Measurements from ENCODE around the gene XRCC5.
"Not testable (repeated sequence)": the region's sequence is repeated elsewhere in the genome, so short reads cannot be mapped to it uniquely, and the experiment has no call there.

Gene XRCC5

DNA sequence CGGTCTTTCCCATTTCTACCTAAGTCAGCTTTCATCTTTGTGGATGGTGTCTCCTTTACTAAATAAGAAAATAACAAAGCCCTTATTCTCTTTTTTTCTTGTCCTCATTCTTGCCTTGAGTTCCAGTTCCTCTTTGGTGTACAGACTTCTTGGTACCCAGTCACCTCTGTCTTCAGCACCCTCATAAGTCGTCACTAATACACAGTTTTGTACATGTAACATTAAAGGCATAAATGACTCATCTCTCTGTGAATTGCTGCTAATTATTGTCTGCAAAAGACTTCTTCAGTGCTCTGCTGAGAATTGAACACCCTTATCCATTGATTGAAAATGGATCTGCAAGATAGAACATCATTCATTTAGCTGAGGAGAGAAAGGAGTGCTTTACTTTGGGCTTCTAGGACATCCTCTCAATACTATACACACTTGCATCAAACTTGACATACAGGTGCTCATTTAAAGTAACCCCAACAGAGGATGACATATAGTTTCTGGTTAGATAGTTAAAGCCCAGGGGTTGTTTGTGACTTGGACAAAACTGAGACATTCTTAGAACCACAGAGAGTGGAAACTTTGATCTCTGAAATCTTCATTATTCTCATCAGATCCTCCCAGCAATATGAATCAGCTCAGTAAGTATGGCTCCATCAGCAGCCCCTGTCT, 97.0 kb downstream of the XRCC5 start:
- no peak for DNase-seq

DNA sequence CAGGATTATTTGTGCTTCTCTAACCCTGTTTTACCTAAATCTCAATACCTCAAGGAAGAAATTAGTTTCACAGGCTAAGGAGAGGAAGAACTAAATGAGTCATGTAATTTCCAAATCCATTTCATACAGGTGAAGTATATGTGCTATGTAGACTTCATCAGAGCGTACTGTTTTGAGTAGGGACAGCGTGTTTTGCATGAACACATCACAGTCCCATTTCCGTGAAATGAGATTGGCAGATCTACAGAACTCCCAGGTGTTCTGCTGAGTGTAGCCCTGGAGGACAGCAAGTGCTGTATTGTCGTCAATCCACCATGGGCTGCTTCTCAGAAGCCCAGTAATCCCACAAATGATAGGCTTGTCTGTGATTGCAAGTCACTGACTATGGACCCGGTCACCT, 97.7 kb downstream of the XRCC5 start:
- no peak for DNase-seq

DNA sequence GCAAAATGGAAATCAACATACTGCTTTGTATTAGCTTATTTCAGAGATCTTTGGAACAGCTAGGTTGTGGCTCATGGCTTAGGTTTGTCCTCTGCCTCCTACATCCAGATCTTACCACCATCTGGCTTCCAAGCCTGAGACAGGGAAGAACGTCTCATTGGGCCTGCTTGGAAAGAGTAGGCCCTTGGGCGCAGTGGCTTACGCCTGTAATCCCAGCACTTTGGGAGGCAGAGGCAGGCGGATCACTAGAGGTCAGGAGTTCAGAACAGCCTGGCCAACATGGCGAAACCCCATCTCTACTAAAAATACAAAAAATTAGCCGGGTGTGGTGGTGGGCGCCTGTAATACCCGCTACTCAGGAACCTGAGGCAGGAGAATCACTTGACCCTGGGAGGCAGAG, 99.5 kb downstream of the XRCC5 start:
- DNase-seq = not testable (repeated sequence)

DNA sequence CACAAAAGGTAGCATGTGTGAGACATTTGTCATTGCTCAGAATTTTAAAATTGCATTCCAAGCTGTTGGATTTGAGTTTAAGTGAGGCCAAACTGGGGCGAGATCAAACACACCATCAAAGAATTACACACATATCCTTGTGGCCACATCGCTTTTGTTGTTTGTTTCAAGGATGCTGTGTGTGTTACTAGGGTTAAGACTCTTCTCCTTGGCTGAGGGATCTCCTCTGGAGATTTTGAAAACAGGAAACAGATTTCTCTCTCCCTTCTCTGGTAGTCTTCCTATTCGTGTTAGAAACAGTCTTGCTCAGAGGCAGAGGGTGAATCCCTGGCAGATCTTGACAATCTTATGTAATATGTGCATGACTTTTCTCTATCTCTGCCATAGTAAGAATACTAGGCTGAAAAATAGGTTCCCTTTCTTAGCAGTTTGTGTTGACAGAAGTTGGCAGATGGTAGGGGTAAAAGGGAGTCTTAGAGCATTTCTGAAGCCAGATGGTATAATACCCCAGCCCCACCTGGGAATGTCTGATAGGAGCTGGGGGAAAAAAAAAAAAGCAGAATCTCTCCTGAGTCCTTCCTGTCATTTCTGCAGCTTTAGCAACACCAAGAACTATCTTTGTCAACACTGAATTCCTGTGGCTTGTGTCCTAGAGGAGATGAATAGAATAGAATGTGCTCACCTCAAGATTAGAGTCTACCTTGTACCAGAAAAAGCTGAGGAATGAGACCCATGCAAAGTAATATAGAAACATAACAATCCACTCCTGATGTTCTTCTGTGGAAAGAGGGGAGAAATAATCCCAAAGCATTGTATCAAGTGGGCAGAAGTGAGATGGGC, 101.8 kb downstream of the XRCC5 start:
- peak; percentile 25 for DNase-seq

DNA sequence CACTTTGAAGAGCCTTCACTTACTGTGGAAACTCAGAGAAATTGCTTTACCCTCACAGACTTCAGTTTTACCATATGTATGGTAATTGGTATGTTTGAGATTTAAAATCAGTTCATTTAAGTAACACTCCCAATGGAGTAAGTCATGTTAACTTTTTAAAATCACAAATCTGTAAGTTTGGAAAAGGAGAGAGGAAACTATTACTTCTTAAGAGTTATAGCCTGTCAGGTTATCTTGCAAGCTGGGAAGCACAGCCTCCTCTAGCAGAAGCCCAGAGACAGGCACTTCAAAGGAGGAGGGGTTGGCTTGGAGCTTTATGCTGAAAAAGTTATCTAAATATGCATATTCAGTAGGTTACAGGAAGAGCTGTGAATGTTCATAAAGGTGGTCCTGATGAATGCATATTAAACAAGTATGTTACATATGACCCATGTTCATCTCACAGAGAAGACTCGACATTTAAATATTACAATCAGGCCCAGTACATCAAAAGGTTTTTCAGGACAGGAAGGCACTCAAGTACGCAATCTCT, 102.5 kb downstream of the XRCC5 start:
- no peak for DNase-seq

DNA sequence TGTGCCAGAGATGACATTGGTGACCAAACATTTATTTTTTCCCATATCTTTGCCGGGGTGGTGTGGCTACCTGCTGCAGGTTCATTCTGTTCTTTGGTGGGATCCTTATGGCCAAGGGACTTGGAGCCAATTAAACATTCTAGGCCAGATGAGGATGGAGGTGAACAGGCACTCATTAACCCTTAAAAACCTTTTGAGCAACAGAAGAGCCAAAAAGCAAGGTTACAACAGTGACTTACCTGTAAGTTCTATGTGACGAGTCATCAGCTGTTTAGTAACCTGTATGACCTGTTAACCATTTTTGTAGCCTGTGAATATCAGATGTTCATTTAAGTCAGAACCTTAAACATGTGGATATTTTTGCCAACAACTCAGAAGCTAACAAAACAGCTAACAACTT, 105.6 kb downstream of the XRCC5 start:
- no peak for DNase-seq

DNA sequence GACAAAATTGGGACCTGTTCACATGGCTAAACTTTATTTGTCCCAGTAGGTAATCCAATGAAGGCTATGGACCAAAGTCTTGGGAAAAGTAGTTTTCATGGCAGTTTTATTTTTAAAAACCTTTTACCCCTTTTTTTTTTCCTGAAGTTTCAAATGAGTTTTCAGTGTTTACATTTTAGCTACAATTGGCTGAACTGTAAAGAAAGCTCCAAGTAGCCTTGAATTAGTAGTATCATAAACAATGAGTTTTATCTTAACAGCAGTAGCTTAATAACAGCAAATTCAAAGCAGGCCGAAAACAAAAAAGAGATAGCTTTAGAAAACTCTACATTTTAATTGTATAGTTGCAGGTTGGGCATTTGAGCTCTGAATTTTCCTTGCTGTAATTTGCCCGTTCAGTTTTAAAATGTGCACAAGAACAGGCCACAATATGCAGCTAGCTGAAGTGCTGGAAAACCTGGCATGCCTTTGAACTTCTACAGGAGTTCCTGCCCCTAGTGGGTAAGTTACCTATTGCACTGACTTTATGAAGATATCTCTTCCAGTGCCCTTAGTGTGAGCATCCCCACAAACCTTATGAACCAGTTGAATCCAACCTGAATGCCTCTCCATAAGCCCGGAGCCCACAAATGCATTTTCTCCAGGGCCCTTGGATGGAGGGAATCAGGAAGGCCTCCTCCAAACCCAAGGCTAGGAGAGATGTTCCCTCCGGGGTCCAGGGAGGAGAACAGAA, 106.7 kb downstream of the XRCC5 start:
- no peak for DNase-seq

DNA sequence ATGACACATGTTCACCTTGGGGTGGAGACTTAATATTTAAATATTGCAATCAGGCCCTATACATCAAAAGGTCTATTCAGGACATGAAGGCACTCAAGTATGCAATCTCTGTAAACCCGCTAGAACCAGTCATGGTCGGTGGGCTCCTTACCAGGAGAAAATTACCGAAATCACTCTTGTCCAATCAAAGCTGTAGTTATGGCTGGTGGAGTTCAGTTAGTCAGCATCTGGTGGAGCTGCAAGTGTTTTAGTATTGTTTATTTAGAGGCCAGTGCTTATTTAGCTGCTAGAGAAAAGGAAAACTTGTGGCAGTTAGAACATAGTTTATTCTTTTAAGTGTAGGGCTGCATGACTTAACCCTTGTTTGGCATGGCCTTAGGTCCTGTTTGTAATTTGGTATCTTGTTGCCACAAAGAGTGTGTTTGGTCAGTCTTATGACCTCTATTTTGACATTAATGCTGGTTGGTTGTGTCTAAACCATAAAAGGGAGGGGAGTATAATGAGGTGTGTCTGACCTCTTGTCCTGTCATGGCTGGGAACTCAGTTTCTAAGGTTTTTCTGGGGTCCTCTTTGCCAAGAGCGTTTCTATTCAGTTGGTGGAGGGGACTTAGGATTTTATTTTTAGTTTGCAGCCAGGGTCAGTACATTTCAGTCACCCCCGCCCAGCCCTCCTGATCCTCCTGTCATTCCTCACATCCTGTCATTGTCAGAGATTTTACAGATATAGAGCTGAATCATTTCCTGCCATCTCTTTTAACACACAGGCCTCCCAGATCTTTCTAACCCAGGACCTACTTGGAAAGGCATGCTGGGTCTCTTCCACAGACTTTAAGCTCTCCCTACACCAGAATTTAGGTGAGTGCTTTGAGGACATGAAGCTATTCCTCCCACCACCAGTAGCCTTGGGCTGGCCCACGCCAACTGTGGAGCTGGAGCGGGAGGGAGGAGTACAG, 108.1 kb downstream of the XRCC5 start:
- DNase-seq = peak; percentile 34

DNA sequence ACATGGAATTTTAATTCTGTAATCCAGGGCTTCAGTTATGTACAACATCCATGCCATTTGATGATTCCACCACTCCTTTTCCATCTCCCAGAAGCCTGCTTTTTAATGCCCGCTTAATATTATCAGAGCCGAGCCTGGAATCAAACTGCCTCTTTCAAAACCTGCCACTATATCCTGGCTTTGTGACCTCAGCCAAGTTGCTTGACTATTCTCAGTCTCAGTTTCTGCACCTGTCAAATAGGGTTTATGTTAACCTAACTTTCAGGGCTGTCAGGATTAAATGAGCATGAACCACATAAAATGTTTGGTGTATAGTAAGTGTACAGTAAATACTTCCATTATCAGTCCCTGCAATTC, 108.7 kb downstream of the XRCC5 start:
- no peak for DNase-seq

DNA sequence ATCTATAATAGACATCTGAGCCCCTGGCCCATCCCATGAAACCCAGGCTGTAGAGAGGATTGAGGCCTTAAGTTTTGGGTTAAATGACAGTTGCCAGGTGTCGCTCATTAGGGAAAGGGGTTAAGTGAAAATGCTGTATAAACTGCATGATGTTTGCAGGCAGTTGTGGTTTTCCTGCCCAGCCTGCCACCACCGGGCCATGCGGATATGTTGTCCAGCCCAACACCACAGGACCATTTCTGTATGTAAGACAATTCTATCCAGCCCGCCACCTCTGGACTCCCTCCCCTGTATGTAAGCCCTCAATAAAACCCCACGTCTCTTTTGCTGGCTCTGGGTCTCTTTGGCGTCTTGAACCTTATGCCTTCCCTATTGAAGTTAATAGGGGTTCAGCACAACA, 110.7 kb downstream of the XRCC5 start:
- no peak for DNase-seq

DNA sequence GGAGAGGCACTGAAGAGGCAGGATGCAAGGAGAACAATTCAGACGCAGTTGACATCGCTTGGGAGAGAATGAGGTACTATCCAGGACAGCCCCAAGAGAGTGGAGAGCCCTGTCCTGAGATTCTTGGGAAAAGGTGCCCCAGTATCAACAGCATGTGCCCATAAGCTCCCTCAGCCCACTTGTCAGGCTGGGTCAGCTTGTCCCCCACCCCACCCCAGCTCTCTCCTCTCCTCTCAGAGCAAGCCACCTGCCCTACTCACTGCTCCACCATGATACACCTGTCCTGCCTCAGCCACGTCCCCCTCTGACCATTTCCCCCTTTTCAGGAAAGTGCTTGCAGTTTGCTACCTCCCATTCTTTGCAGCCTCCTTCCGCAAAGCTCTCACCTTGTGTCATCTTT, 111.8 kb downstream of the XRCC5 start:
- DNase-seq = no peak

DNA sequence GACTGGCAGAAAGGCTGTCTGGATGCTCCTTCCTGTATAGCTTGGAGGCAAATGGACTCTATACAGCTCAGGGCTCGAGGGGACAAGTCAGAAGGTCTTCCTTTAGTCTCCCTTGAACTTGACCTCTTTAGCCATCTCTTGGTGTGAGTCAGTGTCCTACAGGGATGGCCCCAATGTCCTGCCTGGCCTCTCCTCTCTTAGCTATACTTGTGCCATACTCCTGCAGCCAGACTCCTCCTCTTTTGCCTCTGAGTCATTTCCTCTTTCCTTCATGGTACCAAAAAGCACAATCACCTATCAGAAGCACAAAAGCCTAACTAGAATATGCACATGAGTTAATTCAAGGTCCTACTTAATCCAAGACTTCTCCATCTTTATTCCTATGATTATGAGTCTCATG, 112.7 kb downstream of the XRCC5 start:
- DNase-seq = no peak

DNA sequence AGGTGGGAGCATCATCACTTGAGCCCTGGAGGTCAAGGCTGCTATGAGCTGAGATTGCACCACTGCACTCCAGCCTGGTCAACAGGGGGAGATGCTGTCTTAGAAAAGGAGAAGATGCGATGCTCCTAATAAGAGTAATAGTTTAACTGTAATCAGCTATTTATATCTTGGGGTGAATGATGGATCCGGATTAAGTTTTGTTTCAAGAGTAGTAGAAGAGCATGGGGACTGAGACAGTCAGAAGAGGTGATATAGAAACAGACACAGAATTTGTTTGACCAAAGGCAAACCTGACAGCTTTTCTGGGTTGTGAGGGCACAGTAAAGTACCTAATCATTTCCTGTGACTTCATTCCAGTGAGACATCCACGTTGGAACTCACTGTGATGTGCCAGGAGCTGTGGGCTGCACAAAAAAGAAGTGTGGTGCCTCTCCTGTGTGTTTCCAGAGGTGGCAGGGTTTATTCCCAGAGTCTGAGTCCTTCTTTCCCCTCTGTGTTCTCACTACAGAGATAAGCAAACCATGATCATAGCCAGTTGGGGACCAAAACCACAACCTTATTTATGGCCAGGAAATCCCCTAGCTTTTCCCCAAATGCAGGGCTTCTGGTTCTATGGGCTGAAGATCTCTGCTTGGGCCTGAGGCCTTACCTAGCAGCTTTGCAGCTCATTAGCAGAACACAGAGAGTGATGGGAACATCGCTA, 113.7 kb downstream of the XRCC5 start:
- DNase-seq = no peak

DNA sequence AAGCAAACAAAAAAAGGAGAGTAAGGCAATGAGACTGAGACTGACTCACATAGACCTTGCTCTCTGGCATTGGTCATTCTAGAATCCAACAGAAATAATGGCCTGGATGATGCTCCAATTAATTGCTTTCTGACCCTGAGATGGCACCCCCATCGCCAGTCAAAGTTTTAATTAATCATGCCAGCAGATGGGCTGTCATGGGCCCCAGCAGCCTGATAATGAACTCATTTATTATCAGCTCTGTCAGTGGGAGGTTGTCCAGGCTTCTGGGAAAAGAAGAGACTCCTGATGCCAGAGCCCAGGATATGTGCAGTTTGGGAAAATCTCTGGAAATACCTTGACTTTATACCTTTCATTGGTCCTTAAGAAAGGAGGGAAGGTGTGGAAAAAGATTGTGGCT, 115.2 kb downstream of the XRCC5 start:
- no peak for DNase-seq

DNA sequence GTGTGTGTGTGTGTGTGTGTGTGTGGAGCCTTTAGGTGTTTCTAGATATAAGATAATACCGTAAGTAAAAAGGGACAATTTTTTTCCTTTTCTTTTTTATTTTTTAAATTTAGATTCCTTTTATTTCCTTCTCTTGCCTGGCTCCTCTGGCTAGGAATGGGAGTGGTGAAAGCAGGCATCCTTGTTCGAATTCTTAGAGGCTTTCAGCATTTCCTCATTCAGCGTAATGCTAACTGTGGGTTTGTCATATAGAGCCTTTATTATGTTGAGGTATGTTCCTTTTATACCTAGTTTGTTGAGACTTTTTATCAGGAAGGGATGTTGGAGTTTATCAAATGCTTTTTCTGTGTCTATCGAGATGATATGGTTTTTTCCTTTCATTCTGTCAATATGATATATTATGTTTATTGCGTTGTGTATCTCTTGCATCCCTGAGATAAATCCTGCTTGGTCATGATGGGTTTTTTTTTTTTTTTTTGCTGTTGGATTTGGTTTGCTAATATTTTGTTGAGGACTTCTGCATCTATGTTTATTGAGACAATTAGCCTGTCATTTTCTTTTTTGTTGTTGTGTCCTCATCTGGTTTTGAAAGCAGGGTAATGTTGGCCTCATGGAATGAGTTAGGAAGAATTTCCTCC, 120.2 kb downstream of the XRCC5 start:
- DNase-seq = no peak

DNA sequence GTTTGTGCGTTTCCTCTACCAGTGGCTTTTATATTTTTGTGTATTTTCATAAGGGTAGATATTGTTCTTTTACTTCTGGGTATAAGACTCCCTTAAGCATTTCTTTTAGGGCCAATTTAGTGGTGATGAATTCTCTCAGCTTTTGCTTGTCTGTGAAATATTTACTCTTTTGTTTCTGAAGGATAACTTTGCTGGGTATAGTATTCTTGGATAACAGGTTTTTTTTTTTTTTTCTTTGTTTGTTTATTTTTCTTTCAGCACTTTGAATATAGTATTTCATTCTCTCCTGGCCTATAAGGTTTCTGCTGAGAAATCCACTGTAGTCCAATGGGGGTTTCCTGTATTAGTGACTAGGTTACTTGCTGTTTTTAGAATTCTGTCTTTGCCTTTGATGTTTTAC, 122.7 kb downstream of the XRCC5 start:
- DNase-seq = no peak

DNA sequence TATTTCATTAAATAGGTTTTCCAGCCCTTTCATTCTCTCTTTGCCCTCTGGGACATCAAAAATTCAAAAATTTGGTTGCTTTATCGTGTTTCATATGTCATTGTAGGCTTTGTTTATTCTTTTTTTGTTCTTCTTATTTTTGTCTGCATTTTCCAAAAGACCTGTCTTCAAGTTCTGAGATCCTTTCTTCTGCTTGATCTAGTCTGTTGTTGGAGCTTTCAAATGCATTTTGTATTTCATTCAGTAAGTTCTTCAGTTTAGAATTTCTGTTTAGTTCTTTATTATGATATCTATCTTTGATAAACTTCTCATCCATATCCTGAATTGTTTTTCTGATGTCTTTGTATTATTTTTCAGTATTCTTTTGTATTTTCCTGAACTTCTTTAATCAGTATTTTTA, 123.6 kb downstream of the XRCC5 start:
- no peak for DNase-seq

DNA sequence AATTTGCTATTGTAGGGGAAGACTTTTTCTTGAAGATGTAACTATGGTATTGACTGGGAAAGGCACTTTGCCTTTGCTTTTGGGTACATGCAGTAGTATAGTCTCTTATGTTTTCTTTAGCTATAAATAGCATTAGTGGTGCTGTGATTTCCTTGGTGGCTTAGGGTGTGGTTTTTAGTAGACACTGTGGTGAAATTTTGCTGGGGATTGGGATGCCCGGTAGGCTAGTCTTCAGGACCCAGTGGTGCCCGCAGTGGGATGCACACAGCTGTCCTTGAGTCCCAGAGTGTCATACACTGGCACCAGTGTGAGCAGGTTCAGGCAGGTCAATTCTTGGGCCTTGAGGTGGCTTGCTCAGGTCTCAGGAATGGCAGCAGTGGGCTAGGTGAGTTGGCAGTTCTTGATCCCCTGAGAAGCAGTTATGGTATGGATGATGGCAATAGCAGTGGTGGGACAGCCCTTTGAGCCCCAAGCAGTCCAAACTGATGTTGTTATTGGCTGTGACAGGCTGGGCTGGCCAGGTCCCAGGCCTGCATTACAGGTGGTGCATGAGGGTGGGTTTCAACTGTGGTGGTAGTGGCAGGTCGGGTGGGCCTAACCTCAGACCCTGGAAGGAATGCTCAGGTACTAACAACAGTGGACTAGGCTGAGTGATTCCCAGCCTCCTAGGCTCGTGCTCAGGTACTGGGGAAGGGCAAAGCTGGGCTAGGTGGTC, 124.3 kb downstream of the XRCC5 start:
- DNase-seq = no peak

DNA sequence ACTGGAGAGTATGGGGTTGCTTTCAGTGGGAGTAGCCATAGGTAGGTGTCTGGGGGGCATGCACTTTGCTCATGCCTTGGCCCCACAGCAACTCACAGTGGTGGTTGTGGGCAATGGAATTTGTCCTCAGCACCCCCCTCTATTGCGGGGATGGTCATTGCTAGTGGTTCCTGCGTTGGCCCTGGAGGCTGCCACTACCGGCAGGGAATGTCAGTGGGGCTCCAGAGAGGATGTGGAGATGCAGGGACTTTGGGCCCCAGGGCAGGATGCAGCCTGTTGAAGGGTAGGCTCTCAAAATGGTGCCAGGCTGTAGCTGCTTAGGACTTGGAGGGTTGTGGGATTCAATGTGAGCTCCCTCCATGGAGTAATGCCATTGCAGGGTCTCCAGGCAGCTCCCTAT, 125.0 kb downstream of the XRCC5 start:
- DNase-seq = no peak

DNA sequence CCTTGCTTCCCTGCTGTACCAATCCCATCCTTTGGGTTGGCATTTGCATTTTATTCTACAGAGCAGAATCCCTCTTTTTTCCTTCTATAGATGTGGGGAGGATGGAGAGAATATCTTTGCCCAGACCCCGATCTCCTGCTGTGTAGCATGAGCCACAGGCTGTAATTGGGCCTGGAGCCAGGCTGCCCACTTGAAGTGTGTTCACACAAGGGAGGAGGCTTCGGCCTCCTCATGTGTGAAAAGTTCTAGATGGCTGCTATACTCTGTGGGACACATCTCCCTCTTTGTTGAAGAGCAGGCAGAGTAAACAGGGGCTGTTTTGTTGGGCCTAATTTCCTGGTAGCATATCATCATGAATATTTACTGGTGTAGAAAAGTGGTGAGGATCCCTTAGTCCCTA, 126.3 kb downstream of the XRCC5 start:
- DNase-seq = no peak

DNA sequence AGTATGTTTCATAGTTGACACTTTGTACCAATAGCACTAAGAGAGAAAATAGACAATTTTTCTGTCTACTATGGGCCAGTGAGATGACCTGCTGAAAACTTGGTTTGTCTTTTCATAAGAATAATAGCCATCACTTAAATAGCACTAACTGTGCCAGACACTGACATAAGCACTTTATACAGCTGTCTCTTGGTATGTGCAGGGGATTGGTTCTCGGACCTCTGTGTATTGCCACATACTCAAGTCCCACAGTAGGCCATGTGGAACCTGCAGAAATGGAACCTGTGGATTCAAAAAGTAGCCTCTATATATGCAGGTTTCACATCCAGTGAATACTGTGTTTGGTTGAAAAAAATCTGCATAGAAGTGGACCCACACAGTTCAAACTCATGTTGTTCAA, 126.7 kb downstream of the XRCC5 start:
- DNase-seq = no peak

Data from kidney glomerular epithelial cell (primary cell).